ENCODE data around the gene CD177.
"Not testable (repeated sequence)": the region's sequence is repeated elsewhere in the genome, so short reads cannot be mapped to it uniquely, and the experiment has no call there.

The CD177 gene, protein sequence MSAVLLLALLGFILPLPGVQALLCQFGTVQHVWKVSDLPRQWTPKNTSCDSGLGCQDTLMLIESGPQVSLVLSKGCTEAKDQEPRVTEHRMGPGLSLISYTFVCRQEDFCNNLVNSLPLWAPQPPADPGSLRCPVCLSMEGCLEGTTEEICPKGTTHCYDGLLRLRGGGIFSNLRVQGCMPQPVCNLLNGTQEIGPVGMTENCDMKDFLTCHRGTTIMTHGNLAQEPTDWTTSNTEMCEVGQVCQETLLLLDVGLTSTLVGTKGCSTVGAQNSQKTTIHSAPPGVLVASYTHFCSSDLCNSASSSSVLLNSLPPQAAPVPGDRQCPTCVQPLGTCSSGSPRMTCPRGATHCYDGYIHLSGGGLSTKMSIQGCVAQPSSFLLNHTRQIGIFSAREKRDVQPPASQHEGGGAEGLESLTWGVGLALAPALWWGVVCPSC

DNA sequence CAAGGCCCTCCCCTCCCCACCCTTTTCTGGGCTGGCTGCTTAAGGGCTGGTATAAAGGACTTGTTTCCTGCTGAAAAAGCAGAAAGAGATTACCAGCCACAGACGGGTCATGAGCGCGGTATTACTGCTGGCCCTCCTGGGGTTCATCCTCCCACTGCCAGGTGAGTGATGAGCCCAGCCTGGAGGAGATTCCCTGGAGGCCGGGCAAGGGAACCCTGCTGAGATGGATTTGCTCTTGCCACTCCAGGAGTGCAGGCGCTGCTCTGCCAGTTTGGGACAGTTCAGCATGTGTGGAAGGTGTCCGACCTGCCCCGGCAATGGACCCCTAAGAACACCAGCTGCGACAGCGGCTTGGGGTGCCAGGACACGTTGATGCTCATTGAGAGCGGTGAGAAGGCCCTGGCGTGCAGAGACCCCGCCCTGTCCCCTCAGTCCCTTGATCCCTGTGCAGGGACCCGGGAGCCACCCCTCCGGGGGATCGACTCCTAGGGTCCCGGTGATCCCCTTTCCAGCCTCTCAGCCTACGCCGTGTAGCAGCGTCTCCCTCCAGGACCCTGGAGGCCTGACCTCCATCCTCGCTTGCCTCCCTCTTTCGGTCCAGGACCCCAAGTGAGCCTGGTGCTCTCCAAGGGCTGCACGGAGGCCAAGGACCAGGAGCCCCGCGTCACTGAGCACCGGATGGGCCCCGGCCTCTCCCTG is at the start of gene CD177:
TSS of gene CD177 (plus strand) at position 81 of the 699 bp plus-strand sequence. CDS start at position 110, 29 bp downstream.
- DNase-seq (ENCODE audit: low read depth) = no peak

DNA sequence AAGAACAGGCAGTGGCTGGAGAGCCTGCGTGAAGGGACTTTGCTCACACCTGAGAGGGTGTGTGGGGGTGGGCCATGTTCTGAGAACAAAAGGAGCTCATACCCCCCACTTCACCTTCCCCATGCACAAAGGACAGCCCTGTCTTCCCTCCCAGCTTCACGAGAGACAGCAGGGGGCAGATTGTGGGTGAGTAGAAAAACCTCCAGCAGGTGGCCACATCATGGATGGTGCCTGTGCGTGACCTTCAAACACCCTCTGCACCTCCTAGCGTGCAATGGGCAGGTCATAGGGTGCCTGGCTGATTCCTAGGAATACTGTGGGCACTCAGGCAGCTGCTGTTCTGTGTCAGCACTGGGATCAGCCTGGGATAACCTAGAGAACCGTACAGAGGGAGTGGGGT is 47.8 kb upstream of the CD177 start:
- no peak for DNase-seq (ENCODE audit: low read depth)

DNA sequence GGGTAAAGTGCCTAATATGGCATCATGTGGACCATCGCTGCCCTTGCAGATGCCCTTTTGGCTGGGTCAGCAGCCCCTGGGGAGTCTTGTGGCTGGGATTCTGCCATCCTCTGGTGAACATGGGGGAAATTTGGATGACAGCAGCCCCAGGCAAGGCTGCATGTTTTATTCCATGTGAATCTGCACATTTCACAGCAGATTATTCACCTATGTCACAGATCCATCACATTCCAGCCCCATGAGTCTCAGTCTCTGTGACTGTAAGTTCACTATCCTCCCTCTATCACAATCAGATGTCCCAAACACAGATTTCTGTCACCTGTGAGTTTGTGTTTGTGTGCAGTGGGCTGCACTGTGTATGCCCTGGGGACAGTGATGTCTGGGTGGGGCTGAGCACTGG is 47.4 kb upstream of the CD177 start:
- DNase-seq (ENCODE audit: low read depth) = no peak

DNA sequence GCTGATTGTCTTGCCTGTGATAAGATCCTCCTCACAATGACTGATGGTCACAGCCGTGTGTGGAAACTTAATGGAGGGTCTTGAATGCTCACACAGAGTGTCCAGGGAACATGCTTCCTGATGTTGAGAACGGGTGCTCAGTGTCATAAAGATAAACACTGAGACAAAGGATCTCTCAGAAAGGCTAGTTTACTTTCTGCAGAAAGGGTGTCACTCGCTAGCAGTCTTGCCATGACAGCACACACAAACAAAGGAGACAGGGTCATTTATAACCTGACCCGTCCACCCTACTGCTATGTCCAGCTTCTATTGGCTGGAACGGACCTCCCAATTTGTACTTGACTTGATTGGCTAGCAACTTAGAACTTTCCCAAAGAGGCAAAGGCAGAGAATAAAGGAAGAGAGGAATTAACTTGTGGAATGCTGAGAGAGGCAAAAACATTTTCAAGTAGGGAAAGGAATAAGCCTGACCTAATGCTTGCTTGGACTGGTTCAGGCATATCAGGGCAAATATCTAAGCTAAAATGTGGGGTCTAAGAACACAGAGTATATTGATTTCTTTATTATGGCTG is 45.2 kb upstream of the CD177 start:
- DNase-seq (ENCODE audit: low read depth) = no peak

DNA sequence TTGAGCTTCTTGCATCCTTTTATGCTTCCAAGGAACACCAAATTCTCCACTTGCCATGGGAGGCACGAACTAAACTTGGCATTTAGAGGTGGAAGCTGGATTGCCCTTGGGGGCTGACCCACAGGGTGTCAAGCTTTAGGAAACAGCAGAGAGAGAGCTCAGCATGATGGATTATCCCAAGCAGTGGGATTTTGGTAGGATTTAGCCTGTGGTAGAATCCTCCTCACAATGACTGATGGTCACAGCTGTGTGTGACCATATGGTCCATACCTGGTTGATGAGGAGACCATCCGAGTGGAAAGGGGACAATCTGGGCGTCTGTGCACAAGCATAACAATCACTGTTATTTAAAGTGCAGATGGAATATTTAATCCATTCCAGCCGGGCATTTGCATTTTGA is 44.0 kb upstream of the CD177 start:
- DNase-seq (ENCODE audit: low read depth) = no peak

DNA sequence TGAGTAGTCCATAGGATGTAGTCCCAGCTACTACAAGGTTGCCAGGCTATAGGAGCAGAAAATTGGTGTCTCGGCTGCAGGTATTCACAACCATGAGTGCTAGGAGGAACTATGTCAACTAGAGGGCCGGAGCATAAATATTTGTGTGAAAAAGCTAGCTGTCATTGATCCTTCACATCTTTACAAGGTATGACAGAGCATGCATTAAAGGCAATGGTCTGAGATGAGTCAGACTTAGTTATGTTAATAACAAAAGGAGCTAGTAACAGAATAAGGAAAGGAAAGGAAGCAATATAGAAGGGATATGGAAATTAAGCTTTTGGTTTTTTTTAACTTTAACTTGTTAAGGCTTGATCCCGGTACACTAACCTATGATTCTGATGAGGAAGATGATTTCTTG is 43.3 kb upstream of the CD177 start:
- DNase-seq (ENCODE audit: low read depth) = no peak

DNA sequence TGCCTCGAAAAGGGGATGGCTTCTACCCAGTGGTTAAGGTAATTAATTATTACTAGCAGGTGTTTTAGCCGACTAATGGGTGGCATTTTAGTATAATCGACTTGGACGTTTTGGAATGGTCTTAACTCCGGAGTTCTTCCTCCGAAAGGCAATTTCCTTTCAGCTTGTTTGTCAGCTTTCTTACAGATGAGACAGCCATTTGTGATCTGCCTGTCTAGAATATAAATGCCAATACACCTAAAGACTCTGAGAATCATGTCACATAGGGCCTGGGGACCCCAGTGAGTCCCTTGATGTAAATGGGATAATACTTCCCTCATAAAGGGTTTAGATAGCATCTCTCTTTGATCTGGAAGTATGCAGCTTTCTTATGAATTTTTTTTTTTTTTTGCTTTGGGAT is 42.2 kb upstream of the CD177 start:
- no peak for DNase-seq (ENCODE audit: low read depth)

DNA sequence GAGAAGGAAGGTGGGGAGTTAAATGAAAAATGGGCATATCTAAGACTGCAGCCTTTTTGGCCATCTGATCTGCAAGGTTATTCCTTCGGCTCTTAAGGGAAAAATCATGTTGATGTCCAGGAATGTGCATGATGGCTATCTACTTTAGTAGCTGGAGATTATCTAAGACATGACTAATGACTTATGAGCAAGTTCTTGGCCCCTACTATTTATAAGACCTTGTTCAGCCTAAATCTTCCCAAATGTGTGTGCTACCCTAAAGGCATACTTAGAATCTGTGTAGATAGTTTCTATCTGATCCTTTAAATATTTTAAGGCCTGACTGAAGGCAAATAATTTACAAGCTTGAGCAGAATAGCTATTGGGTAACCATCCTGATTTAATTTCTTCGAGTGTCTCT is 41.8 kb upstream of the CD177 start:
- DNase-seq (ENCODE audit: low read depth) = no peak

DNA sequence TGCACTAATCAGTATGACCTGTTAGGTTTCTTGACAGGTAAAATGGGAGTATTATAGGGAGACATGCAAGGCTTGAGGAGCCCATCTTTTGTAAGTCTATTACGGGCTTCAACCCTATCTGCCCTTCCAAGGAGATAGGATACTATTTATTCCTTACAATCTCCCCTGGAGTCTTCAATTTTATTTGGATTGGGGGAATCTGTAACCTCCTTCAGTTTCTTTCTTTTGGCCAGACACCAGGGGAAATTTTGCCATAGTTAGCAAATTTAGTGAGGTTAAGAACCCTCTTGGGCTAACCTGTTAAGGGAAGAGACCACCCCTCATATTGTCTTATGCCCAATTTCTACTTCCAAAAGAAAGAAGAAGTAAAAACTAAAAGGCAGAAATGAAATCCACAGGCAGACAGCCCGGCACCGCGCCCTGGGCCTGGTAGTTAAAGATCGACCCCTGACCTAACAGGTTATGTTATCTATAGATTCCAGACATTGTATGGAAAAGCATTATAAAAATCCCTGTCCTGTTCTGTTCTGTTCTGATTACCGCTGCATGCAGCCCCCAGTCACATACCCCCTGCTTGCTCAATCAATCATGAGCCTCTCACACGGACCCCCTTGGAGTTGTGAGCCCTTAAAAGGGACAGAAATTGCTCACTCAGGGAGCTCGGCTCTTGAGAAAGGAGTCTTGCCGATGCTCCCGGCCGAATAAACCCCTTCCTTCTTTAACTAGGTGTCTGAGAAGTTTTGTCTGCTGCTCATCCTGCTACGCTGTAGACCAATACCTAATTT is 39.6 kb upstream of the CD177 start:
- DNase-seq (ENCODE audit: low read depth) = no peak

DNA sequence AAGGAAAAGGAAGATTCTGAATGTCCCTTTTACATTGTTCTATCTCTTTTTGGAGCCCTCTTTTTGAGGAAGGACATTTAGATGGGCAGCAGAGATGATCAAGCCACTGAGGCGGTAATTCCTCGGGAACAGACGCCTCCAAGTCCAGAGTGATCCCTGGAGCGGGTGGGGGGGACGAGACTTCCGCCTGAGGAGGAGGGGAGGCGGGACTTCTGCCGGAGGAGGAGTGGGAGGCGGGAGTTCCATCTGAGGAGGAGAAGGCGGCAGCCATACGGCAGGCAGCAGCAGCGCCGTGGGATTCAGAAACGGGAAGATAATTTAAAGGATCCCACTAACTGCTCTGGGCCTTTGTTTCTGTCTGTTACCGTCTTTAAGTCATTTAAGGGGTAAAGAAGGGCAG is 37.6 kb upstream of the CD177 start:
- DNase-seq (ENCODE audit: low read depth) = no peak

DNA sequence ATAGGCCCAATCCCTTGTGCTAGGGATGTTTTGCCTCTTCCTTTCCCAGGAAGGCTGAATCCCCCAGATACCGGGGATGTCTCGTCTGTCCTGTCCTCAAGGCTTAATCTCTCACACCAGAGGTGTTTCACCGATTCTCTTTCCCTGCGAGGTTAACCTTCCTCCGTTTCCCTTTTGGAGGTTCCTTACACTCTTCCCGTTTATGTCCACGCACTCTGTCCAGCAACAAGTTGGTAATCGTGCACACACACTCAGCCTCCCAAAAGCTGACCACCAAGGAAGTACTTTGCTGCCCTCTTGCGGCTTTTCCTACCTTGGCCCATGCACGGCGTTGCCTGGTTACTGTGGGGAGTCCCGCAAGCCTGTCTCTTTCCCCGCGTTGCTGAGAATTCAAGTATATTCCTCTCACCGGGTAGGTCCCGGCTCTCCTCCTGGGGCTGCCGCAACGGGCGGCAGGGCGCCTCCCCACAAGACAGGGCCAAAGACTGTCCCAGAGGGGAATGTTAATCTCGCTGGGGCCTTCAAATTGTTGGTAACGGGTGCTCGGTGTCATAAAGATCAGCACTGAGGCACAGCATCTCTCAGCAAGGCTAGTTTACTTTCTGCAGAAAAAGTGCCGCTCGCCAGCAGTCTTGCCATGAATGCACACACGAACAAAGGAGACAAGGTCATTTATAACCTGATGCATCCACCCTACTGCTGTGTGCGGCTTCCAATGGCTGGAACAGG is 36.7 kb upstream of the CD177 start:
- no peak for DNase-seq (ENCODE audit: low read depth)

DNA sequence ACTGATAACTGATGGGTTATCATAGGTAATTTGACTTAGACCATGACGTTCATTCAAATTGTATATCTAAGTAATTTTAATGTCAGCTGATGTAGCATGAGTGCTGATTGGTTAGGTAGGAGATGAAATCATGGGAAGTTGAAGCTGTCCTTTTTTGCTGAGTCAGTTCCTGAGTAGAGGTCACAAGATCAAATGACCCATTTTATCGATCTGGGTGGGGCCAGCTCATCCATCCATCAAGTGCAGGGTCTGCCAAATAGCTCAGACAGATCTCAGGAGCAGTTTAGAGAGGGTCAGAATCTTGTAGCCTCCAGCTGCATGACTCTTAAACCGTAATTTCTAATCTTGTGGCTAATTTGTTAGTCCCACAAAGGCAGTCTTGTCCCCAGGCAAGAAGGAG is 35.3 kb upstream of the CD177 start:
- DNase-seq (ENCODE audit: low read depth) = no peak

DNA sequence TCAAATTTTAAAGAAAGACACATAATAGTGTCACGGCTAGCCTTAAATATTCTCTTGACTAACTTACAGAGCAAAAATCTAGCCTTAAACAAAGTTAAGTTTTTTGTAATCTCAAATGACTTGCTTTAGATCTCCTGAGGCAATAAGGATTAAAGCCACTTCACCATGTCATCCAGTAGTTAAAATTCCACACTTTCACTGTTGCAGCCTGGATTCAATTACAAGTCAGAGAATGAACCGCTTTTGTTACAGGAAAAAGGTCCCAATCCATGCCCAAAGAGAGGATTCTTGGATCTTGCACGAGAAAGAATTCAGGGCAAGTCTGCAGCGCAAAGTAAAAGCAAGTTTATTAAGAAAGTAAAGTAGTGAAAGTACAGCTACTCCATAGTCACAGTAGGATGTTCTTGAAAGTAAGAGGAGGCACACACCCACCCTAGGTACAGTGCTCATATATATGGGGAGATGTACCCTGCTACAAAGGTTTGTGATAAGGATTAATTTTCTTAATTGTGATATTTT is 34.6 kb upstream of the CD177 start:
- DNase-seq (ENCODE audit: low read depth) = no peak

DNA sequence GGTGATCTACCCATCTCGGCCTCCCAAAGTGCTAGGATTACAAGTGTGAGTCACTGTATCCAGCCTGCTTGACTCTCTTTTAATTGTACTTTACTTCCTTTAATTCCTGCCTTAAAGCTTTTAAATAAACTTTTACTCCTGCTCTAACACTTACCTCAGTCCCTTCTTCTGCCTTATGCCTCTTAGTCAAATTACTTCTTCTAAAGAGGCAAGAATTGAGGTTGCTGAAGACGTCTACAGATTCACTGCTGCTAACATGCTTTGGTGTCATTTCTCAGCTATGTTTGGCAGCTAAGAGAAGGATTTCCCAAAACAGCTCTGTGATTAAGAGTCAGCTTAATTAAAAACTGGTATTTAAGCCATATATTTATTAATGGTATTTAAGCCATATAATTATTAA is 32.9 kb upstream of the CD177 start:
- no peak for DNase-seq (ENCODE audit: low read depth)

DNA sequence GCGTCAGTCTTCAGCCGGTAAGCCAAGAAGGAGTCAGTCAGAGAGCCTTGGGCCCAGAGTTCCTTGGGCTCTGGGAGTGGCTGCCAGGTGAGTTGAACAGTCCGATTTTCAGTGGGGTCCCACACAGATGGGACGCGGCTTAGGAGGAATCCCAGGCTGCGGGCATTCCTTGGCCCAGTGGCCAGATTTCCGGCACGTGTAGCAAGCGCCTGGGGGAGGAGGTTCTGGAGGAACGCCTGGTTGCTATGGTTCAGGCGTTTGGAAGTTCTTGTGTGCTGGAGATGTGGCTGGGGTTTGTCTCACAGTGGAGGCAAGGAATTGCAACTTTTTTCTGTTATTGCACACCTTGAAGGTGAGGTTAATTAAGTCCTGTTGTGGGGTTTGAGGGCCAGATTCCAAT is 26.7 kb upstream of the CD177 start:
- DNase-seq (ENCODE audit: low read depth) = not testable (repeated sequence)

DNA sequence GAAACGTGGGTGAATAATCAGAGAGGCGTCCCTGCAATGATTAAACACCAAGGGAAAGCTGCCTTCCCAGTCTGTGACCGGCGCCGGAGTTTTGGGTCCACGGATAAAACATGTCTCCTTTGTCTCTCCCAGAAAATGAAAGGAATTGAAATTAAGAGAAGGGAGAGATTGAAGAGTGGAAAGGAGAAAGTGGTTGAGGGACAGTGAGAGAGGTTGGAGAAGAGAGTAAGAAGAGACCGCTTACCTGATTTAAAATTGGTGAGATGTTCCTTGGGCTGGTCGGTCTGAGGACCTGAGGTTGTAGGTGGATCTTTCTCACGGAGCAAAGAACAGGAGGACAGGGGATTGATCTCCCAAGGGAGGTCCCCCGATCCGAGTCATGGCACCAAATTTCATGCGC is 24.9 kb upstream of the CD177 start:
- DNase-seq (ENCODE audit: low read depth) = not testable (repeated sequence)

DNA sequence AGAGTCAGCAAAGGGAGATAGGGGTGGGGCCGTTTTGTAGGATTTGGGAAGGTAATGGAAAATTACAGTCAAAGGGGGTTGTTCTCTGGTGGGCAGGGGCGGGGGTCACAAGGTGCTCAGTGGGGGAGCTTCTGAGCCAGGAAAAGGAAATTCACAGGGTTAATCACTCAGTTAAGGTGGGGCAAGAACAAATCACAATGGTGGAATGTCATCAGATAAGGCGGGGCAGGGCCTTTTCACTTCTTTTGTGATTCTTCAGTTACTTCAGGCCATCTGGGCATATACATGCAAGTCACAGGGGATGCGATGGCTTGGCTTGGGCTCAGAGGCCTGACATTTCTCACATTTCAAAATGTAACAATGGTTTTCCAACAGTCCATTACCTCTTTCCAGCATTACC is 24.4 kb upstream of the CD177 start:
- not testable (repeated sequence) for DNase-seq (ENCODE audit: low read depth)

DNA sequence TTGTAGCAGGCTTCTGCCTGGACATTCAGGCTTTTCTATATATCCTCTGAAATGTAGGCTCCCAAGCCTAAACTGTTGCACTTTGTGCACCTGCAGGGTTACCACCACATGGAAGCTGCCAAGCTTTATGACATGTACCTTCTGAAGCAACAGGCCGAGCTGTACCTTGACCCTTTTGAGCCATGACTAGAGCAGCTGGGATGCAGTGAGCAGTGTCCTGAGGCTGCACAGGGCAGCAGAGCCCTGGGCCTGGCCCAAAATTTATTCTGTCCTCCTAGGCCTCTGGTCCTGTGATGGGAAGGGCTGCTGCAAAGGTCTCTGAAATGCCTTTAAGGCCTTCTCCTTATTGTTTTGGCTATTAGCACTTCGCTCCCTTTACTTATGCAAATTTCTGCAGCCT is 23.5 kb upstream of the CD177 start:
- DNase-seq (ENCODE audit: low read depth) = no peak

DNA sequence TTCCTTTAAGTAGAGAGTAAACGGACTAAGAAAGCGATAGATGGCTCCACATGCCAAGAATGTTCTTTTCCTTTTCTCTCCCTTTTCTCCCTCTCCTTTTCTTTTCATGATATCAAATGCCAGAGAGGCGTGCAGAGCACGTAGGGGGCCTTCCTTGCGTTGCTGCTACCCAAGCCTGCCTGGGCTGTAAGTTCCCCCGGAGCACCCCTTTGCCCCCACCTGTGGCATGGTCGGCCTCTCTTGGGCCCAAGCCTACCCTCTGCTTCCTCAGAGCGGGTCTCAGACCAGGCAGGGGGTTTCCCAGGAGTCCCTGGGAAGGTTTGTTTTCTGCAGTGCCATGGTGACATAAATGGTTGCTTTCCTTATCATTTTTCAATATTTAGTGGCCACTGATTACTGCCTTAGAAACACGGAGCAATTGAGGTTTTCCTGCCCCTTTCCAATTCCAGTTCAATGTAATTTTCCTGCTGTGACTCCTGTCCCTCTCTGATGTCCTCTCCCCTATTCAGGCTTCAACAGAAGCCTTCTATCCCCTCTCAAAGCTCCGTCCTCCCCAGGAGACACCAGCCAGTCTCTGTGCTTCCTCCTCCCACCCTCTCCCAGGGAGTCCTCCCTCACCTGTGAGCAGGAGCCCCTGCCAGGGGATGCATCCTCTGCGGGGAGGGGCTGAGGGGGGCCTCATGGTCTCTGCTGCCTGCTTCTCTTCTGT is 22.6 kb upstream of the CD177 start:
- no peak for DNase-seq (ENCODE audit: low read depth)

DNA sequence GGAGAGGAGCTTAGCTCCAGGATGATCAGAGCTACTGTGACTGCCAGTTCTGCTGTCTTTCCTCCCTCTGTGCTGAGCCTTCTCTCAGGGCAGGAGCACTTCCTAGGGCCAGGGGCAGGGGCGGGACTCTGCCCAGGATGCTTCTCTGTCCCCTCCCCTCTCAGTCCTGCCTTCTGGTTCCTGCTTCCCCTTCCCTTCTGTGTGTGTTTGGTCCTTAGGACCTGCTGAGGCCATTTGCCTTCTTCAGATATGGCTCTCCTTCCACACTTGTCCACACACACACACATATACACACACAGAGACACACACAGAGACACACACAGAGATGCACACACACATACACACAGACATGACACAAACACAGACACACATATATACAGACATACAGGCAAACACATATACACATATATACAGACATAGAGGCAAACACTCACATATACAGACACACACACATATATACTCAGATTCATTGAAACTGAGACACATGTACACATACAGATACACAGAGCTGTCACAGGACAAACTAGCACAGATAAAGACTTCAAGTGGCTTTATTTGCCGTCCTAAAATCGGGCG is 22.0 kb upstream of the CD177 start:
- no peak for DNase-seq (ENCODE audit: low read depth)

Measured in stimulated activated CD8-positive, alpha-beta memory T cell treated with anti-CD3 and anti-CD28 coated beads, Interleukin-7, amount 100 ng/mL, for 24 hours (primary cell).